Measurements from ENCODE around the gene MUC5B. TPM values are rescaled to one million over a fixed set of nuclear protein-coding genes. Genes with fewer than 3 reads are reported as not detected.

The MUC5B gene
- total RNA-seq, 1 experiment from 2014 or later, result under 0.01 TPM

- no peak for DNase-seq (ENCODE audit: extremely low read depth, low read depth)
Measured at GRCh38 chr11:1307163-1307870, 84.5 kb downstream of the MUC5B start.

- DNase-seq (ENCODE audit: extremely low read depth, low read depth), result no peak
Measured at GRCh38 chr11:1307998-1308742, 85.3 kb downstream of the MUC5B start.

DNA sequence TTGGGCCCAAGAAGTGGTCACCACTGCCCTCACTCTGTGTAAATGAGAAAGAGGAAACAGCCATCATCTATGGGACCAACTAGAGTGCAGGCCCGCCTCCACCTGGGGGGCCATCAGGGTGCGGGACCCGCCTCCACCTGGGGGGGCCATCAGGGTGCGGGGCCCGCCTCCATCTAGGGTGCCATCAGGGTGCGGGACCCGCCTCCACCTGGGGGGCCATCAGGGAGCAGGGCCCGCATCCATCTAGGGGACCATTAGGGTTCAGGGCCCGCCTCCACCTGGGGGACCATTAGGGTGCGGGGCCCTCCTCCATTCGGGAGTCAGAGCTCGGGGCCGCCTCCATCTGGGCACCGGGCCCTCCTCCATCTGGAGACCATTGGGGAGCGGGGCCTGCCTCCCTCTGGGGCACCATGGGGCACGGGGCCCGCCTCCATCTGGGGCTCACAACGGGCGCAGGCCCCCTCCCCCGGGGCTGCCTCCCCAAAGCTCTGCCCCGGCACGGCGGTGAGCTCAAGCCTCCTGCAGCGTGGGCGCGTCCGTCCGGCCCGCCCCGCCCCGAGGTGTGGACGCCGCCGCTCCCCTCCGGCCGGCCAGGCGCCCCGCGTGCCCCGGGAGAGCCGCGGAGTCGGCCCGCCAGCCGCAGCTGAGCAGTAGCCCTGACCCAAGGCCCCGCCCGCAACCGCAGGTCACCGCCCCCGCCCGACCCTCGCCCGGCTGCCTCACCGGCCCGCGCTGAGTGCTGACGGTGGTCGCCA, 86.1 kb downstream of the MUC5B start:
- DNase-seq (ENCODE audit: extremely low read depth, low read depth), result no peak

DNA sequence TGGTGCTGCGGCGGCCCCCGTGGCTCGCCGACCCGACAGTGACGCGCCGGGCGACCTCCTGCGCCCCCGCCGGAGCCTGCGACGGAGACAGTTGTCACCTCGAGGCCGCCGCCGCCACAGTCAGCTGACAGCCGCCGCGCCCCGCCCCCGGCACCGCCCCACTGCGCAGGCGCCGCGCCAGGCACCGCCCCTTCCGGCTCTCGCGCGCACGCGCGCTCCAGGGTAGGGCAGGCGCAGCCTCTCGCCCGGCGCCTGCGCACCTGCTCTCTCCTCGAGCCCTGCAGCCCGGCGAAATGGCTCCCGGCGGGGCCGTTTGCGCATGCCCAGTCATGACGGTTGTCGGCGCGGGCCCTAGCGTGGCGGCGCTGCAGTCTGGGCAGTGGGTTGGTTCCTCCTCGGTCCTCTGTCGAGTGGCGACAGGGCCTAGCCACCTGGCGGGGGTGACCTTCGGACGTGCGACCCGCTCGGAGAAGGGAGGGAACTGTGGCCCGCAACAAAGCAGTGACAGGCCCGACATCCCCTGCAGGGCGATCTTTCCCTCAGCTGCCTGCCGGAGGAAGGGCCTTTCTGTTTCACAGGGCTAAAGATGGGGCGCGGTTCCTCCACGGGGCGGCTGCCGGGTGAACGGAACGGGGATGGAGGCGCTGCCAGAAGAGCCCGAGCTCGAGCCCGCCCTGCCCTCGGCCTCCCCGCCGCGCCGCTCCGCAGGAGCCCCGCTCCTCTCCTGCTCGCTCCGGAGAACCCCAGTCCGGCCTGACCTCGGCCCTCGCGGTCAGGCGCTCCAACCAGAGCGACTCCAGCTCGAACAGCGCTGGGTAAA, 86.8 kb downstream of the MUC5B start, which contains the start of gene TOLLIP:
TSS of gene TOLLIP (minus strand) at position 135 of the 820 bp plus-strand sequence. CDS start at position 1, 134 bp downstream.
- peak; percentile 87 for DNase-seq (ENCODE audit: extremely low read depth, low read depth)

DNA sequence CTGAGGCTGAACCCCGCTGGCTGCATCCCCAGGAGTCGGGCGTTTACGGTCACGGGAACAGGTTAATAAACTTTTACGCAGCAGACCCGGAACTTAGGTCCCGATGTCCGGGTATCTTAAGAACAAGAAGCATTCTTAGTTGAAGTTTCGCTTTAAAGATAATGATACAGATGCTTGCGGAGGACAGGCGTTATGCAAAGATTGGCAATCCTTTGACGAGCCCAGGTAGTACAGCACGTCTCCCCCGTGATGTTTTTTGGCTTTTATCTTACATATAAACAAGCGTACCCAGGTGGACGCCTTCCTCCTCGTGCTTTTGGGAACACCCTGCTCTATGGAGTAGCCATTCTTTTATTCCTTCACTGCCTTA, 87.4 kb downstream of the MUC5B start:
- DNase-seq (ENCODE audit: extremely low read depth, low read depth), result no peak

DNA sequence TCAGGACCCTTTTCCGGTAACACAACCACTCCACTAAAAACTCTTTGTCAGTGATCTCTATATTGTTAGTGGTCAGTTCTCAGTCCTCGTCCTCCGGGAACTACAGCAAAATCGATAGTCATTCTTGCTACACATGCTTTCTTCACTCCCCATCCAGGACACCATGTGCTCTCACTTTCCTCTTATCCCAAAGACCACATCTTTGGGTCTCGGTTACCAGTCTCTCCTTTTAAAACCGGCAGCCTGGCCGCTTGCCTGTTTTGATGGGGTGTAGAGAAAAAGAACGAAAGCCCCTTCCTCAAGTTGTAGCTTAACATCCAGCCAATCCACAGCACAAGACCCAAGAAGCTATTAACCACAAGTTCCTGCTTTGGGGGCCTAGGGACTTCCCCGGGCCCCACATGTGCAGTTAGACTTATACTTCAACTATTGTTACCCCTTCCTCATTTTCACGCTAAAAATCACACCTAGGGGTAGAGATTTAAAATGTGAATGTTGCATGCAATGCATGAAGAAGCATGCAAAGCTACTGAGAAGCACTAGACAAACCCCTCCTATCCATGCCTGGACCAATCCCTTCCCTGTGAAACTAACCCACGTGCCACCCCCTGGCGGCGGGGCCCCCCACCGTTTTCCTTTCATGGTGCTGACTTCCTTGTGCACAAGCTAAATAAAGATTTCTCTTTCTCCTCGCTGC, 88.1 kb downstream of the MUC5B start:
- no peak for DNase-seq (ENCODE audit: extremely low read depth, low read depth)

Small RNA genes lying within 50 kb of the gene (small RNA-seq; reads per million reads assigned to genes)
- 0 reads per million in 2 experiments for gene MIR6744

Other genes starting within 250 kb of the MUC5B start
- gene MUC6, start 186.3 kb upstream of the MUC5B start, total RNA-seq (2014; rRNA removed; shearing (Covaris generic)), result not detected in 2 replicates
- not detected in 2 replicates for gene MUC2, start 148.2 kb upstream of the MUC5B start, total RNA-seq (2014; rRNA removed; shearing (Covaris generic))
- under 0.01 TPM in 1 of 2 replicates, not detected in the other for gene MUC5AC, start 65.1 kb upstream of the MUC5B start, total RNA-seq (2014; rRNA removed; shearing (Covaris generic))
- 9.9 and 10.3 TPM in 2 replicates for gene TOLLIP, start 86.6 kb downstream of the MUC5B start, total RNA-seq (2014; rRNA removed; shearing (Covaris generic))
- 3.1 and 4.2 TPM in 2 replicates for gene BRSK2, start 166.9 kb downstream of the MUC5B start, total RNA-seq (2014; rRNA removed; shearing (Covaris generic))

Measured in NCI-H460 (cell line).